GDM1 (cell line): ENCODE data around the gene RBMXL2.

Source experiments
- DNase-seq: peaks from one replicate; lab custom pipeline; 2025; lab: John Stamatoyannopoulos, UW

RBMXL2 gene

GRCh38 chr11:7088921-7089320, at the start of gene RBMXL2:
Gene RBMXL2 (plus strand): TSS chr11:7088998. CDS start chr11:7089121, 123 bp downstream.
- DNase-seq = no peak

GRCh38 chr11:7046474-7047175, 42.2 kb upstream of the RBMXL2 start:
- no peak for DNase-seq

DNA sequence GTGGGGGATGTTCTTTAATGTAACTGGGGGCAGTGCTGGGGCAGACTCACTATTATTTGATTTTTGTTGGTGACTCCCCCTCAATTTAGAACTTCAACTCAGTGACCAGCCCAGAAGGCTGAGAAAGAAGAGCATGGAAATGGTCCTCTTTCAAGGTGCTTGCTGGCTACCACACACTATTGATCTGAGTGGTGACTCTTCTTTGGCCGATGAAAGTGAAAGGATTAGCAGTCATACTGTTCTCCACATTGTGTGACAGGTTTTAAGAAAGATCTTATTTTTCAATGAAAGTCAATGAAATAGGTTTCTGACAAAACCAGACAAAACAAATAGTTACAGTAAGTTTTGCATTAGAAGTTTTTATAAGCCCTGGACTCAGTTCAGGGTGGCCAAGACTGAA, 38.6 kb upstream of the RBMXL2 start:
- DNase-seq = no peak

DNA sequence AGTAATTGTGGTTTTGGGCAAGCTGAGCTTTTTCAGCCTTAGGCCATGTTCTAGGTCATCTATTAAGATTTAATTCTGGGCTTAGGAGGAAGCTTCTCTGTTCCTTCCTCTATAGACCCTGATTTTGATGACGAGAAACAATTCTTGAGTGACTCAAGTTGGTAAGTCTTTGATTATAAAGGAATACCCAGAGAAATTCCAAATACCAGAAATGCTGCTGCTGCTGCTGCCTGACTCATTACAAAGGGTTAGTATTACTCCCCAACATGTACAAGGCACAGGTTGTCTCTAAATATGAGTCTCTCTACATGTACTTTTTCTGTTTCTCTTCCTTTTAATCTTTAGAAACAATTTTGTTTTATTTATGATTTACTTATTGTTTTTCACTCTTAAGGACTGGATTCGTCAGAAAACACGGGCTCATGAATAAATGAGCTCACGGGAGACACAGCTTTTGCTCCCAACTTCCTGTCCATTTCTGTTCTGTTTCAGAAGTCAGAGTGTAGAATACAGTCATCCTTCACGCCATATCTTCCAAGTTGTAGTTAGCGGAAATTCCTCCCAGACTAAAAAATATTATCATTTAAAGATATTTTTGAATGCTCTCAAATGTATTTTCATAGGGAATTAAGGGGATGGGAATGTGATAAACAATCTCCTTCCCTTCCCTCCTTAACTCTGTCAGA, 31.8 kb upstream of the RBMXL2 start:
- DNase-seq = no peak

- DNase-seq = no peak
These were observed 31.2 kb upstream of the RBMXL2 start for GRCh38 chr11:7057641-7058040.

GRCh38 chr11:7060868-7061267, 27.9 kb upstream of the RBMXL2 start:
- no peak for DNase-seq

- no peak for DNase-seq
These were observed 26.3 kb upstream of the RBMXL2 start for GRCh38 chr11:7062534-7062933.

DNA sequence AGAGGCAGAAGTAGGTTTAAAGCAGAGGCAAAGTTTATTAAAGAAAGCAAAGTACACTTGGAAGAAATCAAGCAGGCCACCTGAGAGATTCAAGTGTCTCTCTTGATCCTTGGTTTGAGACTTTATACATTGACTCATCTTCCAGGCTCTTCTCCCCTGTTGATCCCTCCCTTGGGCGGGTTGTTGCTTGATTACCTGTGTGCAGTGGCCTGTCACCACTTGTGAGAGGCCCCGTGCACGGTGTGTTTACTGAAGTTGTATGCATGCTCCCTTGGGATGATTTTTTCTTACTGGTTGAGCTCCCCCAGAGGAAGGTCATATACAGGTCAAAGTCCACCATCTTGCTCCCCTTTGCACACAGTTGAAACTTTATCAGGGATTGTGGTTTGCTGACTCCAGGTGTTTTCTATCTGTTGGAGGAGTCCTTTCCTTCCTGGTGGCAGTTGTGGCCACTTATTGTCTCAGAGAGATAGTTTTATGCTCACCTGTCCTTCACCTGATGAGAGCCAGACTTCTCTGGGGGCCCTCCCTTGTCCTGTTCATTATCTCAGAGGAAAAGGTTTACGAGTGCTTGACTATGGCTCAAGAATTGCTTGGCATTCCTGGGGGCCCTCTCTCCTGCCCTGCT, 16.3 kb upstream of the RBMXL2 start:
- no peak for DNase-seq

- DNase-seq = no peak
These were observed 11.7 kb upstream of the RBMXL2 start for GRCh38 chr11:7077101-7077500.

- no peak for DNase-seq
These were observed 9.2 kb upstream of the RBMXL2 start for GRCh38 chr11:7079545-7080135.

- no peak for DNase-seq
These were observed 7.9 kb upstream of the RBMXL2 start for GRCh38 chr11:7080900-7081299.

DNA sequence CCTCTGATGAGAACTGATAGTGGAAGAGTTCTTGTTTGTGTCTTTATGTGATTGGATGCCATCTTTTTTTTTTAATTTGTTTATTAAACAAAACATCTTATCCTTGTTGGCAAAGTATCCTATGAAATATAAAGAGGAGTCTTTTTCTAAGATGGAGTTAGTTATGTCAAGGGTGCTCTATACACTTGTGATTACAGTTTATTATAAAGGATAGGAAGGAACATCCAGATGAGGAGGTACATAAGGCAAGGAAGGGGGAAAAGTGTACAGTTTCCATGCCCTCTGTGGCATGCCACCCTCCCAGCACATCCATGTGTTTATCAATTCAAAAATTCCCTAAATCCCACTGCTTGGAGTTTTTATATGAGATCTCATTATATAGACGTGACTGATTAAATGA, 7.4 kb upstream of the RBMXL2 start:
- DNase-seq = no peak

DNA sequence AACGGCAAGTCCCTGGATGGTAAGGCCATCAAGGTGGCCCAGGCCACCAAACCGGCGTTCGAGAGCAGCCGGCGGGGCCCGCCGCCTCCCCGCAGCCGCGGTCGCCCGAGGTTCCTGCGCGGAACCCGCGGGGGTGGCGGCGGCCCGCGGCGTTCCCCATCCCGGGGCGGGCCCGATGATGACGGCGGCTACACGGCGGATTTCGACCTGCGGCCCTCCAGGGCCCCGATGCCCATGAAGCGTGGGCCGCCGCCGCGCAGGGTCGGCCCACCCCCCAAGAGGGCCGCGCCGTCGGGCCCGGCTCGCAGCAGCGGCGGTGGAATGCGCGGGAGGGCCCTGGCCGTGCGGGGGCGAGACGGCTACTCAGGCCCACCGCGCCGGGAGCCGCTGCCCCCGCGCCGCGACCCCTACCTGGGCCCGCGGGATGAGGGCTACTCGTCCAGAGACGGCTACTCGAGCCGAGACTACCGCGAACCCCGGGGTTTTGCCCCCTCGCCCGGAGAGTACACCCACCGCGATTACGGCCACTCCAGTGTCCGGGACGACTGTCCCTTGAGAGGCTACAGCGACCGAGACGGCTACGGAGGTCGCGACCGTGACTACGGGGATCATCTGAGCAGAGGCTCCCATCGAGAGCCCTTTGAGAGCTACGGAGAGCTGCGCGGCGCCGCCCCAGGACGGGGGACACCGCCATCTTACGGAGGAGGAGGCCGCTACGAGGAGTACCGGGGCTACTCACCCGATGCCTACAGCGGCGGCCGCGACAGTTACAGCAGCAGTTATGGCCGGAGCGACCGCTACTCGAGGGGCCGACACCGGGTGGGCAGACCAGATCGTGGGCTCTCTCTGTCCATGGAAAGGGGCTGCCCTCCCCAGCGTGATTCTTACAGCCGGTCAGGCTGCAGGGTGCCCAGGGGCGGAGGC, 792 bp downstream of the RBMXL2 start:
- DNase-seq = no peak

GRCh38 chr11:7098235-7098832, 9.5 kb downstream of the RBMXL2 start:
- peak; percentile 7 for DNase-seq

DNA sequence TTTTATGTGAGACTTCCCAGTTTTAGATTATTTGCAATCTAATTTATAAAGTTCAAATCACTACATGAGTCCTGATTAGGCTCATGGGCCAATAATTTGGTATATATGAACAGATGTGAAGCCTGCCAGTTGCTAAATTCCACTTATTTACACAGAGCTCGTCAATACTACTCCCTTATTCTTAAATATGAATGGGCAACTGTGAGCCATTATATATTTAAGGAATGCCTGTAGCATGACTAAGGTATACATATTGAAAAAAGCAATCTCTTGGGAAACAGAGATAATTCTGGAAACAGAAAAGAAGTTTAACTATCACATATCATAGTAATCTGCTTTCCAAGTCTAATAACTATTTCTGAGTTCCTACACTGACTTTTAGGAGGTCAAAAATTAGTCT, 27.0 kb downstream of the RBMXL2 start:
- DNase-seq = no peak

GRCh38 chr11:7116370-7116769, 27.6 kb downstream of the RBMXL2 start:
- DNase-seq = no peak

DNA sequence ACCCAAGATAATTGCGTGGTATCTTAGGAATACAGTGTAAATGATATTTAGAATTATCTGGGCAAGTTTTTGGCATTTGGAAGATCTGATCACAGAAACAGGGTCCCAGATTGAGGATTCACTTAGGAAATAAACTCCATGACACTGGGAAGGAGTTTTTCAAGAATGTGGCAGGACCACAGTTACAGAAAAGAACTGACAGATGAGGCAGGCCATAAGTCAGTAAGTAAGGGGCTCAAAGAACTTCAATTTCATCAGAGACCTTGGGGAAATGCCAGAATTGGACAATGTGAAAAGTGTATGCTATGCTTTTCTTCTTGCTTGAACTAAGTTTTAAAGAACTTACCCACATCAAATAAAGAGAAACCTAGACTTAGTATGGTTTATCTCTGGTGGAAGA, 49.3 kb downstream of the RBMXL2 start:
- DNase-seq = no peak
